H9 (cell line): ENCODE measurements around the gene DAPK1. TPM values are rescaled to one million over a fixed set of nuclear protein-coding genes. Genes with fewer than 3 reads are reported as not detected.

ENCODE experiments used
- DNase-seq: peaks from one replicate; pipeline ENCODE4 v3.0.0-alpha.2; 2017
- H2AFZ ChIP-seq: one replicate; pipeline ENCODE4 v1.6.1; 2013; ENCODE audit warnings: mild to moderate bottlenecking, low read length, control low read depth, moderate library complexity
- H2AK5ac ChIP-seq: 2 replicates; pipeline ENCODE4 v1.6.1; 2013; ENCODE audit warnings: low read length, control low read depth, mixed read lengths; ENCODE audit not compliant: insufficient read length
- H2BK120ac ChIP-seq: one replicate; pipeline ENCODE4 v1.6.1; 2013; ENCODE audit warnings: low read depth, mild to moderate bottlenecking, low read length, control low read depth, inconsistent platforms; ENCODE audit not compliant: poor library complexity, severe bottlenecking
- H2BK12ac ChIP-seq: 2 replicates; pipeline ENCODE4 v1.6.1; 2013; ENCODE audit warnings: low read length, control low read depth, mixed read lengths, low read depth; ENCODE audit not compliant: insufficient read length
- H2BK15ac ChIP-seq: 2 replicates; pipeline ENCODE4 v1.6.1; 2013; ENCODE audit warnings: low read depth, low read length, control low read depth
- H2BK20ac ChIP-seq: one replicate; pipeline ENCODE4 v1.6.1; 2013; ENCODE audit warnings: low read depth, mild to moderate bottlenecking, low read length, control low read depth, inconsistent platforms; ENCODE audit not compliant: poor library complexity, severe bottlenecking
- H2BK5ac ChIP-seq: 2 replicates; pipeline ENCODE4 v1.6.1; 2013; ENCODE audit warnings: low read length, control low read depth, mixed read lengths; ENCODE audit not compliant: insufficient read length
- H3K14ac ChIP-seq: 2 replicates; pipeline ENCODE4 v1.6.1; 2013; ENCODE audit warnings: low read length, control low read depth; ENCODE audit not compliant: insufficient read depth
- H3K18ac ChIP-seq: 2 replicates; pipeline ENCODE4 v1.6.1; 2013; ENCODE audit warnings: low read depth, mild to moderate bottlenecking, mixed read lengths, low read length, control low read depth; ENCODE audit not compliant: insufficient read length
- H3K23ac ChIP-seq: 2 replicates; pipeline ENCODE4 v1.6.1; 2013; ENCODE audit warnings: low read length, control low read depth, mixed read lengths, low read depth; ENCODE audit not compliant: insufficient read length
- H3K23me2 ChIP-seq: 2 replicates; pipeline ENCODE4 v1.6.1; 2013; ENCODE audit warnings: low read depth, mild to moderate bottlenecking, mixed read lengths, low read length, control low read depth; ENCODE audit not compliant: insufficient read length, poor library complexity, severe bottlenecking
- H3K27ac ChIP-seq: 2 replicates; pipeline ENCODE4 v1.5.1; 2013; ENCODE audit warnings: low read length, control low read depth, mixed read lengths, low read depth; ENCODE audit not compliant: insufficient read length
- H3K27me3 ChIP-seq: 2 replicates; pipeline ENCODE4 v1.6.1; 2013; ENCODE audit warnings: low read length, control low read depth, inconsistent platforms; ENCODE audit not compliant: insufficient read depth
- H3K4ac ChIP-seq: 2 replicates; pipeline ENCODE4 v1.6.1; 2013; ENCODE audit warnings: low read depth, mild to moderate bottlenecking, control low read depth, inconsistent platforms, low read length, moderate library complexity
- H3K4me1 ChIP-seq: 2 replicates; pipeline ENCODE4 v1.6.1; 2013; ENCODE audit warnings: low read length, control low read depth, inconsistent platforms; ENCODE audit not compliant: insufficient read depth
- H3K4me2 ChIP-seq: 2 replicates; pipeline ENCODE4 v1.6.1; 2013; ENCODE audit warnings: low read length, control low read depth, mixed read lengths; ENCODE audit not compliant: insufficient read length, insufficient read depth
- H3K56ac ChIP-seq: 2 replicates; pipeline ENCODE4 v1.6.1; 2013; ENCODE audit warnings: low read depth, mild to moderate bottlenecking, mixed read lengths, low read length, control low read depth; ENCODE audit not compliant: insufficient read length
- H3K79me1 ChIP-seq: 2 replicates; pipeline ENCODE4 v1.6.1; 2013; ENCODE audit warnings: low read depth, mild to moderate bottlenecking, moderate library complexity, low read length, control low read depth, inconsistent platforms; ENCODE audit not compliant: insufficient read depth, poor library complexity, severe bottlenecking
- H3K79me2 ChIP-seq: 2 replicates; pipeline ENCODE4 v1.6.1; 2013; ENCODE audit warnings: low read length, control low read depth, inconsistent platforms; ENCODE audit not compliant: insufficient read depth
- H3K9ac ChIP-seq: 2 replicates; pipeline ENCODE4 v1.6.1; 2013; ENCODE audit warnings: low read length, control low read depth, mixed read lengths; ENCODE audit not compliant: insufficient read length; ENCODE audit errors: extremely low read depth
- H3K9me3 ChIP-seq: one replicate; pipeline ENCODE4 v1.6.1; 2013; ENCODE audit warnings: low read depth, low read length, inconsistent platforms; ENCODE audit not compliant: control insufficient read depth
- H3T11ph ChIP-seq: one replicate; pipeline ENCODE4 v1.6.1; 2013; ENCODE audit warnings: mild to moderate bottlenecking, low read length, control low read depth, inconsistent platforms
- H4K20me1 ChIP-seq: one replicate; pipeline ENCODE4 v1.6.1; 2013; ENCODE audit not compliant: control insufficient read depth, insufficient read length, insufficient read depth
- H4K5ac ChIP-seq: 2 replicates; pipeline ENCODE4 v1.6.1; 2013; ENCODE audit warnings: low read depth, mild to moderate bottlenecking, mixed read lengths, low read length, control low read depth; ENCODE audit not compliant: insufficient read length
- H4K8ac ChIP-seq: replicated peaks from 2 replicates; pipeline ENCODE4 v1.6.1; 2013; ENCODE audit warnings: low read length, control low read depth, mixed read lengths, low read depth; ENCODE audit not compliant: insufficient read length
- H4K91ac ChIP-seq: 2 replicates; pipeline ENCODE4 v1.6.1; 2013; ENCODE audit warnings: low read depth, mild to moderate bottlenecking, moderate library complexity, mixed read lengths, low read length, control low read depth; ENCODE audit not compliant: insufficient read length
- H3K27ac Mint-ChIP-seq, 3 experiments: 2 replicates in 2 of 3; 3 replicates in 1 of 3; pipeline ENCODE4 v1.8.0; 2020 to 2021; ENCODE audit warnings: mixed read lengths in 3 of 3, mild to moderate bottlenecking in 1 of 3, moderate library complexity in 1 of 3
- H3K27me3 Mint-ChIP-seq: 2 replicates; pipeline ENCODE4 v1.8.0; 2021; ENCODE audit warnings: low read depth, mild to moderate bottlenecking, moderate library complexity, mixed read lengths
- H3K36me3 Mint-ChIP-seq, 3 experiments: 2 replicates in 2 of 3; 3 replicates in 1 of 3; pipeline ENCODE4 v1.8.0; 2020 to 2021; ENCODE audit warnings: low read depth in 3 of 3, mixed read lengths in 3 of 3; ENCODE audit not compliant: insufficient read depth in 1 of 3
- H3K4me1 Mint-ChIP-seq, 2 experiments: 2 replicates each; pipeline ENCODE4 v1.8.0; 2020; ENCODE audit warnings: mixed read lengths in 2 of 2
- H3K4me3 Mint-ChIP-seq, 2 experiments: 2 replicates in 1 of 2; 3 replicates in 1 of 2; pipeline ENCODE4 v1.8.0; 2020 to 2021; ENCODE audit warnings: mild to moderate bottlenecking in 2 of 2, mixed read lengths in 2 of 2, moderate library complexity in 1 of 2
- H3K9me3 Mint-ChIP-seq, 2 experiments: 2 replicates in 1 of 2; 3 replicates in 1 of 2; pipeline ENCODE4 v1.8.0; 2020; ENCODE audit warnings: mild to moderate bottlenecking in 2 of 2, mixed read lengths in 2 of 2, moderate library complexity in 1 of 2
- CTCF ChIP-seq: fragments of 200-600 bp; sonication (generic); conservative IDR thresholded peaks from 3 replicates; pipeline ENCODE4 v1.8.0; 2021; ENCODE audit warnings: antibody characterized with exemption, mild to moderate bottlenecking
- WGBS: extraction: QIAGEN DNeasy Blood & Tissue Kit; methylation state at CpG from one replicate; pipeline ENCODE4 v1.1.7; 2013; ENCODE audit warnings: missing lambda C conversion rate, low lambda C conversion rate, mixed read lengths; ENCODE audit not compliant: insufficient read length; ENCODE audit errors: extremely low coverage; 5-methylcytosine and 5-hydroxymethylcytosine counted together
- total RNA-seq: library from RNA; stranded (reverse); gene quantifications from 2 replicates; pipeline ENCODE4 v1.2.1, GENCODE V29; 2021

Gene DAPK1
- total RNA-seq, 1 experiment from 2014 or later, result 79.4 TPM

GRCh38 chr9:87718852-87719612, 221.4 kb downstream of the DAPK1 start:
- no peak overlapping the region for H3K4me3 Mint-ChIP-seq
- no peaks in the 10 kb centered on the region for H3K9me3 Mint-ChIP-seq

More at GRCh38 chr9:87718852-87719612, 221.4 kb downstream of the DAPK1 start:
- no peak overlapping the region for H2BK20ac ChIP-seq
- no peak overlapping the region for H4K5ac ChIP-seq
- no peak overlapping the region for H2BK5ac ChIP-seq
- no peak overlapping the region for H3T11ph ChIP-seq
- WGBS, result no CpG with 5 or more reads among the region's 6 CpGs
- no peak overlapping the region for H4K91ac ChIP-seq
- no peaks in the 10 kb centered on the region for H3K9me3 ChIP-seq
- H3K9ac ChIP-seq, result no peak overlapping the region
- DNase-seq, result no peak
- no peaks in the 10 kb centered on the region for H3K79me1 ChIP-seq
- H3K4me1 Mint-ChIP-seq, result 0 out of 4 replicates have a peak, but pooled peaks cover 0 to 2% of the 10 kb centered on the region in 2 experiments
- no peaks in the 10 kb centered on the region for H3K36me3 Mint-ChIP-seq
- H2BK120ac ChIP-seq, result no peak overlapping the region
- H2AFZ ChIP-seq, result no peak overlapping the region
- H3K4ac ChIP-seq, result no peak overlapping the region
- H3K14ac ChIP-seq, result no peak overlapping the region
- H3K27ac ChIP-seq, result no peak overlapping the region
- no peak for TF ChIP-seq CTCF
- H3K23ac ChIP-seq, result no peak overlapping the region
- peaks cover 26% of the 10 kb centered on the region for H3K27me3 Mint-ChIP-seq
- H2AK5ac ChIP-seq, result no peak overlapping the region
- no peaks in the 10 kb centered on the region for H3K4me1 ChIP-seq
- H2BK12ac ChIP-seq, result no peak overlapping the region
- no peak overlapping the region for H4K8ac ChIP-seq
- H3K4me2 ChIP-seq, result no peak overlapping the region
- no peaks in the 10 kb centered on the region for H3K27me3 ChIP-seq
- H3K79me2 ChIP-seq, result no peaks in the 10 kb centered on the region
- H2BK15ac ChIP-seq, result no peak overlapping the region
- H4K20me1 ChIP-seq, result no peaks in the 10 kb centered on the region
- H3K27ac Mint-ChIP-seq, result no peak overlapping the region
- H3K18ac ChIP-seq, result no peak overlapping the region
- no peaks in the 10 kb centered on the region for H3K23me2 ChIP-seq
- H3K56ac ChIP-seq, result no peak overlapping the region
